ENCODE results near the gene EDNRB.

Gene EDNRB

DNA sequence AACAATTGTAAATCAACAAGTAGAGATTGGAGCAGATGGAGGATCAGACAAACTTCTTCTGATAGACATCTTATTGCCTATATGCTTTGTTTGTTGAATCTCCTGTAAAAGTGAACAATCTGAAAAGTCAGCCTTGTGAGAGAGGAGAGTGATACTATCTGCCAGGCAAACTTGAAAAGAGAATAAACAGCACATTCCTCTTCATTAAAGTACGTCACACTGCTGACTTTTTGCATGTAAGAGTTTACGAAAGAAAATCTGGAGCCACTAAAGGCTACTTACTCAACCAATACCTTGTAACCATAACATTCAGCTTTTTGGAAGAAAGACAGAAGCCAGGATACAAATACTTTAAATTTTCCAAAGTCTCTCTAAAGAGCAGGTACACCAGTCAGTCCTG lies 42.5 kb downstream of the EDNRB start:
- H3K4me3 ChIP-seq (ENCODE audit: low read depth, low read length): no peak overlapping the region
- no peak for DNase-seq (ENCODE audit: low read depth, low spot score)
- no peak for TF ChIP-seq CTCF (IDR thresholded peaks at IDR 0.05; ENCODE audit: insufficient read depth, low read length, missing control alignments)
- CTCF ChIA-PET: no interaction called here
- POLR2A ChIA-PET: no interaction called here

GRCh38 chr13:77874406-77874805 lies 44.2 kb downstream of the EDNRB start:
- H3K4me3 ChIP-seq (ENCODE audit: low read depth, low read length): no peak overlapping the region
- no peak for TF ChIP-seq CTCF (IDR thresholded peaks at IDR 0.05; ENCODE audit: insufficient read depth, low read length, missing control alignments)
- ChIA-PET POLR2A (no interaction called here), CTCF (no interaction called here)
- no peak for DNase-seq (ENCODE audit: low read depth, low spot score)

DNA sequence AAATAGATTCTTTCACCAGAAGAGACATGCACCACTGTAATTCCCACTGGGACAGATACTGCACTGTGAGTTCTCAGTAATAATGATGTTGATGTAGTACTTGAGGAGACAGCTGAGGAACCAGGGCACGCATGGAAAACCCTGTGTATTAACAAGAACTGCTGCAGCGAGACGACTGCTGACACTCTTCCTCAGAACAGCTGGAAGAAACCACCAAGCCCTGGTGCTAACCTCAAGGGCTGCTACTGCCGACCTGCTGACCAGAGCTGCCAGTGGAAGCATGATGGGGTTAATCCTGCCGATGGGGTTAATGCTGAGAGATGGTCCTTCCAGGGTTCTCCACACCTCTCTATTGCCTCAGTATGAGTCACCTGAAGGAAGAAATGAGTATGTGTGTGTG lies 45.6 kb downstream of the EDNRB start:
- no peak overlapping the region for H3K4me3 ChIP-seq (ENCODE audit: low read depth, low read length)
- ChIA-PET CTCF (no interaction called here), POLR2A (no interaction called here)
- no peak for TF ChIP-seq CTCF (IDR thresholded peaks at IDR 0.05; ENCODE audit: insufficient read depth, low read length, missing control alignments)
- no peak for DNase-seq (ENCODE audit: low read depth, low spot score)

- POLR2A ChIA-PET: no interaction called here
- DNase-seq (ENCODE audit: low read depth, low spot score): no peak
- no peak for TF ChIP-seq CTCF (IDR thresholded peaks at IDR 0.05; ENCODE audit: insufficient read depth, low read length, missing control alignments)
- H3K4me3 ChIP-seq (ENCODE audit: low read depth, low read length): no peak overlapping the region
- CTCF ChIA-PET: no interaction called here
Observed at GRCh38 chr13:77871596-77871995, 47.0 kb downstream of the EDNRB start.

DNA sequence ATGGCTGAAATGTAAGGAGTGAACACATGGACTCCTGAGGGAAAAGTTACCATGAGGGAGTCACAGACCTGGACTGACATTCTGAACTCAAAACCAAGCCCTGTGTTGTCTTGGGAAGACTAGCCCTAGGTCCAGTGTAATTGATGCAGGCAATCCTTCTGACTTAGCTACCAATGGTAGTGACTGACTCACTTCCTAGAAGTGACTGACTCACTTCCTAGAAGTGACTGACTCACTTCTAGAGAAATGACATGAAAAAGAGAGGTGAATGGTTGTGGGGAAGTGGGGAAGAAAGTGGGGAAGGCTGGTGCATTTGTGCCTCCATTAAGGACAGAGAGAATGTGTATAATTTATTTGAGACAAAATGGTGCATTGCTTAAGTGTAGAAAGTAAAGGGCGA lies 49.9 kb downstream of the EDNRB start:
- ChIA-PET CTCF (no interaction called here), POLR2A (no interaction called here)
- DNase-seq (ENCODE audit: low read depth, low spot score): no peak
- no peak for TF ChIP-seq CTCF (IDR thresholded peaks at IDR 0.05; ENCODE audit: insufficient read depth, low read length, missing control alignments)
- no peak overlapping the region for H3K4me3 ChIP-seq (ENCODE audit: low read depth, low read length)

- DNase-seq (ENCODE audit: low read depth, low spot score): no peak
- POLR2A ChIA-PET: no interaction called here
- H3K4me3 ChIP-seq (ENCODE audit: low read depth, low read length): no peak overlapping the region
- CTCF ChIA-PET: no interaction called here
- no peak for TF ChIP-seq CTCF (IDR thresholded peaks at IDR 0.05; ENCODE audit: insufficient read depth, low read length, missing control alignments)
Observed at GRCh38 chr13:77866971-77867370, 51.7 kb downstream of the EDNRB start.

All from AG04449 (cell line).